T47D (cell line): ENCODE measurements around the gene MRPL39.

Experiments used
- DNase-seq, 2 experiments: peaks; one replicate each; pipeline versions ENCODE4 v3.0.0 to v3.0.0-alpha.2; 2011 to 2012; ENCODE audit warnings: low read depth in 1 of 2, low spot score in 1 of 2
- JUND ChIP-seq: IDR thresholded peaks from 2 replicates; pipeline ENCODE4 v1.6.1; 2012; ENCODE audit warnings: low read depth
- in situ Hi-C: cut with HindIII; loops from 2 replicates; pipeline ENCODE4 v1.10.0; 2016; ENCODE audit warnings: low sequenced_read_pairs, low pct_unique_long_range_greater_than_20kb

Gene MRPL39

DNA sequence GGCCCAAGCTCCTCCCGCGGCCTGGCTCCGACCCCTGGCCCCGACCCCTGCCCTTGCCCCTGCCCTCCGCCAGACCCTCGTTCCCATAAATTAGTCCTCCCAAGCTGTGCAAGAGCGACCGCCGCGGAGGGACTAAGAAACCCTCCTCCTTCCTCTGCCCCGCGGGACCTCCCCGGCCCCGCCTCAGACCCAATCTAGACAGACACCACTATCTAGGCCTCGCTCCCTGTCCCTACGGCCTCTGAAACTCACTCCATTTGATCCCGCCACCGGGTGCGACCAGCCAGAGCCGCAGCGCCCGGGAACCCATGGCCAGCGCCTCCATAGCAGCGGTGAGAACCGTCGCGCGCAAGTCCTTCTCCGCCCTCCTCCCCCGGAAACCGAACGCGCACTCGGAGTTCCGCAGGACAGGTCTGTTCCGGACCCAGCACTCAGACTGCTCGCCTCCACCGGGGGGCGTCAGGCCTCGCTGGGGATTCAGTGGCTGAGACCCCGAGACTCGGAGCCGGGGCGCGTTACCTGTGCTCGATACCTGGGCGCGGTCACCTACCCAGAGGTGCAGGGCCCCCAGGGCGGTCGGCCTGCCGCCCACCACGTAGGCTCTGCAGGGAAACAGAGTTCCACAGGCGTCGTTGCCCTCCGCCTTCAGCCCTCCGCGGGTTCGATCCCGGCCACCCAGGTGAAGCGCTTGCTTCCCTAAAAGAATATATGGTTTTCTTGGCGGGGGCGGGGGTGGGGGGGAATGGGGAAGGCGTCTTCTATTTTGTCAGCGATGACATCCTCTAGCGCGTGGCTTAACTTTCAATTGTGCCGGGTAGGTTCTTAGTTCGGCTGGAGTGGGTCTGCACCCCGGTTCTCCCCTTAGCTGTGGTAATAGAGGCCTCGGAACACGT, at the start of gene MRPL39:
Gene MRPL39 (minus strand): TSS at position 331 of the 893 bp plus-strand sequence. CDS start 6 bp downstream, at position 325.
- no peak for TF ChIP-seq JUND
- in situ Hi-C loops = no loop called here
- peak; percentile 84 to 93 for DNase-seq

DNA sequence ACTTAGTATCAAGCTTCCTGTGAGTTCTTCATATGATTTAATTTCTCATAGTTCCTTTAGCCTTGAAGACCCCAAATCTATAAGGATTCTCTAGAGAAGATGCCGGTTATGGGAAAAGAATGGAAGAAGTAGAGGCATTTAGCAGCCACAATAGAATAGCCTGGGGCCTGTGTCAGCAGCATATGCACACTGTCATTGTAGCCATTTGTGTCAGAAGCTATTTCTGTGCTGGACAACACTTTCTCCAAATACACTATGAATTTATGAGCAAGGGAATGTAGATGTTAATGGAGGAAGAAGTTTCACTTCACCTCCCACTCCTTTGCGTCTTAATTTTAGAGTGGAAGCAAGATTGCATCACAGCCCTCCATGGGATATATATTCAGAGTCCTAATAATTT, 49.1 kb upstream of the MRPL39 start:
- in situ Hi-C loops = no loop called here
- no peak for DNase-seq
- TF ChIP-seq JUND = no peak

DNA sequence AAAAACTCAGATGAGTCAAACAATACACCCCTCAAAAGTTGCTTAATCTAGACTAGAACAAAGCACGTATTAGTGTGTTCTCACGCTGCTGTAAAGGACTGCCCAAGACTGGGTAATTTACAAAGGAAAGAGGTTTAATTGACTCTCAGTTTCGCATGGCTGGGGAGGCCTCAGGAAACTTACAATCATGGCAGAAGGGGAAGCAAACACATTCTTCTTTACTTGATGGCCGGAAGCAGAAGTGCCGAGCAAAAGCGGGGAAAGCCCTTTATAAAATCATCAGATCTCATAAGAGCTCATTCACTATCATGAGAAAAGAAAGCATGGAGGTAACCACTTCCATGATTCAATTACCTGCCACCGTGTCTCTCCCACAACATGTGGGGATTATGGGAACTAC, 41.9 kb upstream of the MRPL39 start:
- no peak for TF ChIP-seq JUND
- in situ Hi-C loops = no loop called here
- DNase-seq = no peak

DNA sequence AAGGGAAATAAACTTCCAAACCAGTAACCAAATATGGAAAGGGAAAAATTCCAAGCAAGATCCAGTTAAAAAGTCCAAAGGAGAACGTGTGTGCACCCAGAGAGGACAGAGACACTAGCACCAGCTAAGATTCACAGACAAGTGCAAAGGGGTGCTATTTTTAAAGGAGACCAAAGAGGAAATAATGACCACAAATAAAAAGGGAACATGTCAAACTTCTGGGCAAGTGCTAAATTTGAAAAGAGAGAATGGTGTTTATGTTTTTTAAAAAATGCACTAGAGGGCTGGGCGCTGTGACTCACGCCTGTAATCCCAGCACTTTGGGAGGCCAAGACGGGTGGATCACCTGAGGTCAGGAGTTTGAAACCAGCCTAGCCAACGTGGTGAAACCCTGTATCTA, 40.4 kb upstream of the MRPL39 start:
- TF ChIP-seq JUND = no peak
- DNase-seq = no peak
- in situ Hi-C loops = no loop called here

DNA sequence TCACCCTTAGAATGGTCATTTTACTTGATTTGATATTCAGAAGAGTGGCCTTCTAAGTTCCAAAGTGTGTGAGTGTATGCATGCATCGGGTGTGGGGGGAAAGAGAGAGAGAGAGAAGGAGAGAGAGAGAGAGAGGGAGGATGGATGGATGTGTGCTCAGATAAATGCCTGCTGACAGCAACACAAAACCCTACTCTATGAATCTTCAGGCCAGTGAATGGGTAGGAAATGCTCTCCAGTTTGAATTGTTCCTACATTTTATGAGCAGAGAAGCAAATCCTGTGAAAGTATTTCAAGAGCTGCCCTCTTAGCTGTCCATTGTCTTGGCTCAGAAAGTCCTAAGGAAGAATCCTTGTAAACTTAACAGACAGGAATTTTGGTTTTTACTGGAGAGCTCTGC, 39.2 kb upstream of the MRPL39 start:
- TF ChIP-seq JUND = no peak
- in situ Hi-C loops = no loop called here
- no peak for DNase-seq

DNA sequence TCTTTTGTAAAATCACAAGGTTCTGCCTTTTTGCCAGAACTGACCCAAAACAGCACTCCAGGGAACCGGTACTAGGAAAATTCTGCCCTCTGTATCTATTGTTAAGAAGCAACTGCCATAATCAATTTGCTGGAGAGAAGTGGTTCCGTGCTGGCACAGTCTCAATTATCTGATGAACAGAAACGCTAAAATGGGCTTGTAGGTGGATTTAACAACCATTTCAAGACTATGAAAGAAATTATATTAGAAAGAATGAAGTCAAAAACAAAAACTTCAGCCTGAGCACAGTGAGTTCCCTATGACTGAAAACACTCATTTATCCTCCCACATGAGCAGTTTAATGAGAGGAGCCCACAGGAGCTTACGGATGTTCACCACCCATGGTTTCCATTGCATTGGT, 36.2 kb upstream of the MRPL39 start:
- in situ Hi-C loops = no loop called here
- DNase-seq = no peak
- no peak for TF ChIP-seq JUND

DNA sequence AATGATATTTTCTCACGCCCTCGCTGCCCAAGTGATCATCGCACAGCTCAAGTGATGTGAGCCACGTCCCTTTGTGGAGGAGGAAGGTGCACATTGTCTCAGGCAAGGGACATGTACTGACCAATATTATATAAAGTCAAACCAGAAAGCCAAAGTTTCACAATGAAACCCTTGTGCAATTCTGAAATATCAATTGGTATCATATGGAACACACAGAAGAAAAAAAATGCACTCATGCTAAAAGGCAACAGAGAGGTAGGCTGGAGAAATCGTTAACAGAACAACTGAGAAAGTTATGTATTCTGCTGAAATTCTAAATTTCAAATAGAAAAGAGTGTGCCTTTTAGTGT, 33.6 kb upstream of the MRPL39 start:
- in situ Hi-C loops = no loop called here
- DNase-seq = no peak
- TF ChIP-seq JUND = no peak

DNA sequence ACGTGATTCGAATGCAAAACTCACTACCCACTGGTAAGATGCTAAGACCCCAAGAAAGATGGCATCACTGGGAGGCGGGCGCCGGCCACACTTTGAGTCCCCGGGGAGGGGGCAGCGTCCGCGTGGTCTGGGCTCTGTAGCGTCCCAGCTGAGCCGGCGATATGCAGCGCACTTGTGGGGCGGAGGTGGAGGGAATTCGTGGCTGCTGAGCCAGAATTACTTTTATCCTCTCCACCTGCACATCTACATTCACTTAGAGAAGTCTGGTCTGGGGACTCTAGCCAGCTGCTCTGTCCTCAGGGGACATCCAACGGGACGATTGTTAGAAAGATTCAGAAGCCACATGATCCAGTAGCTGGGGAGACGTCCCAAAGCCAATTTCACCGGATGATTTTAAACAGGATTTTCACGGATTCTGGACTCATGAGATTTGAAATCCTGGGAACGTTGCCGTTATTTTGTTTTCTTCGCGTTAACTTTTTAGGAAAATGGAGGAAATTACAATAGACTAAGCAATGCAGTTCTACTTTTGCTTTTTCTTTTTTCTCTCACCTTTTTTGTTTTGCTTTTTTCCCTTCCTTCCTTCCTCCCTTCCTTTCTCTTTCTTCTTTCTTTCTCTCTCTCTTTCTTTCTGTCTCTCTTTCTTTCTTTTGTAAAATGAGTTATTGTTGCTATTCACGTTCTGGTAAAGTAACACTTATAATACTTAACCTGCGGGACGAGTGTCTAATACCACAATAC, 33.1 kb upstream of the MRPL39 start:
- DNase-seq = peak in 1 of 2 experiments; percentile 12

DNA sequence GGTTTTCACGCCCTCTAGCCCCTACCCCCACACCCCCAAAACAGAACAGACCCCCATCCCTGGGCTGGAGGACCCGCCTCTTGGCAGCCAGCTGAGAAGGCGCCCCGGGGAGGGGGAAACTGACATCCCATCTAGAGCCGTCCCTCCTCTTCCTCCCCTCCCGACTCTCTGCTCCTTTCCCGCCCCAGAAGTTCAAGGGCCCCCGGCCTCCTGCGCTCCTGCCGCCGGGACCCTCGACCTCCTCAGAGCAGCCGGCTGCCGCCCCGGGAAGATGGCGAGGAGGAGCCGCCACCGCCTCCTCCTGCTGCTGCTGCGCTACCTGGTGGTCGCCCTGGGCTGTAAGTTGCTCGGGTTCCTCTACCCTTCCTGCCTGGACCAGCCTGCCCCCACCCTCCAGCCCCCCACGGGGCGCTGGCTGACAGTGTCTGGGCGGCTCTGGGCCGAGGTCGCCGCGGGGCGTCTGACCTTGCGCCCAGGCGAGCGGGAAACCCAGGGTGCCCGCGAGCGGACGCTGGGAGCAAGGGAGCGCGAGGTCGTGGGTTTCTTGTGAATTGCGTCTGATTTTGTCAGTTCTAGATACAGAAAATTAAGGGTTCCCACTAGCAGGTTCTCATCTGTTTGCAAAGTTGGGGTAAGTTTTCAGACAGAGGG, 32.4 kb upstream of the MRPL39 start:
- DNase-seq = peak in 1 of 2 experiments; percentile 26
- no peak for TF ChIP-seq JUND
- in situ Hi-C loops = no loop called here

More for the DNA sequence above, 33.1 kb upstream of the MRPL39 start:
- in situ Hi-C loops = no loop called here
- TF ChIP-seq JUND = no peak

DNA sequence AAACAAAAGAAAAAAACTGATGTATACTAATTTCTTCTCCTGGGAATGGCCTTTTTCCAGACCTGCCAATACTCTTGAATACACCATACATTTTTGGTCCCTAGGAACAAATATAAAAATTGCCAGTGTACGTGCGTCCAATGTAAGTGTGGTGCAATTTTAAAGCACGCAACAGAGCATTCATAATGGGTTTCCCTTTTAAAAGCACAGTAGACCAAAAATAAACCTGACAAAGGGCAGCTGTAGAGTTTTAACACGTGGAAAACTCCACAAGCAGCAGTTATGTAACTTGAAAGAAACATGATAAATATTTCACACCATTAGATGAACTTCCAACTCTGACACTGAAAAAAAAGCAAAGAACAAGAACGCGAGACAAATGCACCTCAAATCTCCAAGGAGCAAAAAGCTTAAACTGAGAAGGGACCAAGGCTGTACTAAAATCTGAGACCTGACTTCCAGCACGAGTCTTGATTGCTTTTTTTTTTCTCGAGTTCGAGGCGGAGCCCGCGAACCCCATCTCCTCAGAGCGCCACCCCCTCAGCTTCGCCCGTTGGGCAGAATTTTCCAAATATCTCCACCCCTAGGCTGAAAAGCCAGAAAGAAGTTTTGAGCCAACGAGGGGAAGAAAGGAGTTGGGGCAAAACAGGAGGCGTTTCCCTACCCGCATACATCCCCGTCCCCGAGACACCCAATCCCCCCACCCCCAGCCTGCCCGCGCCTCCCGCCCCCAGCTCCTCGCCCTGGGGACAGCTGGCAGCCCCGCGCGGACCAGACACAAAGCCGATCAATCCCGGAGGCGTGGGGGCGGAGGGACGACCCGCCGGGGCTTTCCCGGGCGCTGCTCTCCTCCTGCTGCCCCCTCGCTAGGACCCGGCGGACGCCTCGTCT, 31.6 kb upstream of the MRPL39 start, which contains the start of gene JAM2:
Gene JAM2 (plus strand): TSS at position 599 of the 891 bp plus-strand sequence. CDS start 564 bp downstream, outside the sequence.
- no peak for TF ChIP-seq JUND
- peak; percentile 12 to 35 for DNase-seq
- in situ Hi-C loops = no loop called here

DNA sequence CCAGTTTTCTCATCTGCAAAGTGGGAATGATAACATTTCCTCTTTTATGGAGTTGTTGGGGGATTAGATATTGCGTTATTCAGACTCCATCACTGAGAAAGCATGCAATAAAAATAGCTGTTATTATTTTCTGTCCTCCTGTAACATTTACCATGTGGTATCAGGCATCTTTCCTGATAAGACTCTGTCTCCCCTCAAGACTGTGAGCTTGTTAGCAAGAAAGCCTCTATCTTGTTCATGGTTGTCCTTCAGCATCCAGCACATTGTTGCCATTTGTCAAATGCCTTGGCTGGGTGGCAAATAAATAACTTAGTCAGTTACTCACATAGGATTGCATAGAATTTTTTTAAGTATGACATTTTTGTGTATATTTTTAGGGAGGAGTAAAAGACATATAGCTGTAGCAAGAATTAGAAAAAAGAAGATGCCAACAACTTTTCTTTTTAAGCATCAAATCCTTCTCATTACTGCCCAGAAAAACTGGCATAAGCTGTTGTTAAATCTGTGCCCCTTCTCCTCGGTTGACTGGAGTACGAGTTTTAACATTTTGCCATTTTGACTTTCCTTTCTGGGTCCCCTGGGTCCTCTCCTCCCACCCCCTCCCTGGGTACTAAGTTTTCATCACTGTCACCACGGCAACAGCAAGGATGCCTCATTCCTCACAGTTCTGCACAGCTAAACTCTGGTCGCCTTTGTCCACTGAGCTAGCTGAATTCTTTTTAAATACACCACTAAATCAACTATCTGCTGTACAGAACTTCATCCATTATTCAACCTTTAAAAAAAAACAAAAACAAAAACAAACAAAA, 30.8 kb upstream of the MRPL39 start:
- TF ChIP-seq JUND = no peak
- DNase-seq = no peak
- in situ Hi-C loops = no loop called here
